ENCODE measurements around the gene CLDN34. TPM values are rescaled to one million over a fixed set of nuclear protein-coding genes. Genes with fewer than 3 reads are reported as not detected.
A peak's percentile ranks its signal among the peaks of the same experiment; 100 is the strongest.

Gene CLDN34
- polyA plus RNA-seq, 3 donors = not detected

DNA sequence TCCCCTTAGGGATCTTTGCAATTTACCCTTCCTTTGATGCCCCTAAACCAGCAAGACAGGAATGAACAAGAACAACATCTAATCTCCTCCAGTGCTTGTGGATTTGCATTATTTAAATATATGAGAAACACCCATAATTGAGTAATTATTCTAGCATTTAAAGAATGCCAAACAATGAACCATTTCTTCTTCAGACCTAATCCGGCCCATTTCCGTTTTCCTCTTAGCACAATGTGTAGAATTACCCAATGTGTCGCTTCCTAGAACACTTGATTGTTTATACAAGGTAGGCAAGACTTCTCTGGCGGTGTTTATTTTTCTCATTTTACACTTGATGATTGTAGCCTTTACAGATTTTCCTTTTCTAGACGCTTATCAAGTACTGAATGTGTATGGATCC is 43.5 kb downstream of the CLDN34 start:
- 35 to 44% (median 40%) methylated on average over 5 of the region's 5 CpGs for WGBS, 3 donors
- H3K27ac ChIP-seq (ENCODE audit: low read depth, low read length) = no peak overlapping the region

DNA sequence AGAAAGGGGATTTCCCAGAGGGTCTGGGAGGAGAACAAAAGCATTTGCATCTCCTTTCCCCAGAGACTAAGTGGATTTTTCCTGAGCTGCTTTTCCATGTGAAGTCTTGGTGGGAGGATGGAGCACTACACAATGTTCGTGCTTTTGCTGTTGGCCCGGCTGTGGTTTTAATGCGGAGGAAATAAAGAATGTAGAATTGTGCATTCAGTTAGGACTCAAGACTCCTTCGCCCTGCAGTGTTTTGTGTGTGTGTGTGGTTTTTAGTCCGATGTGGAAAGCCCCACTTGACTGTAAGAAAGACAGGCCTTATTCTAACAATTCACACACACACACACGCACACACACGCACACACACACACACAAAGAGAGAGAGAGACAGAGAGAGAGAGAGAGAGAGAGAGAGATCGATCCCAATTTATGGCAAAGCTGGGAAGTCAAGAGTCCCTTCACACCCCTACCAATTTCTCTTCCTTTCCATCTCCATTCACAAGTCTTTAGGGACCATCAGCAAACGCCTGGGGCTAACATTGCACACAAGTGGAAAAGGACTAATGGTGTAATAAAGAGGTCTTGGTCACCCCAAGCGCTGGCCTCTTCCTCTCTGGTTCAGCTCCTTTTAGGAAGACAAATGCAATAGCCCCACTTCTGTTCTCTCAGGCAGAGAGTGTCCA is 44.2 kb downstream of the CLDN34 start:
- H3K27ac ChIP-seq (ENCODE audit: low read depth, low read length) = no peak overlapping the region
- 33 to 78% (median 46%) methylated on average over 10 of the region's 10 CpGs for WGBS, 3 donors

DNA sequence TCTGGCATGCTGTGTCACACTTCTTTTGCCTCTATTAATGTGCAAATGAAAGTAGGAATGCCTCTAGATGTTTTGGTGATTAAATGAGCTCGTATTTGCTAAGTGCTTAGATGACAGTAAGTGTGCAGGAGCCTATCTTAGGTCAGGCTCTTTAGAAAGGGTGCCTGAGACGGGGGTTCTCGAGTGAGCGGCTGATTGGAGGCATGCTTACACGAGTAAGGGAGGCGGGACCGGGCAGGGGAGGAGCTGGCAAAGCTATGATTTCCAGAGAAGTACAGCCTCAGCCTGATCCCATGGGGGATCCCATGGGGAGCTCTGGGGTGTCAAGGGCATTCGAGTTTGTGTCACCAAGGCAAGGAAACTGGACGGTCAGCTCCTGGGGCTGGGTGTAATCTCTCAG is 44.8 kb downstream of the CLDN34 start:
- WGBS, 3 donors = 48 to 82% (median 61%) methylated on average over 8 to 9 of the region's 9 CpGs
- no peak overlapping the region for H3K27ac ChIP-seq (ENCODE audit: low read depth, low read length)

DNA sequence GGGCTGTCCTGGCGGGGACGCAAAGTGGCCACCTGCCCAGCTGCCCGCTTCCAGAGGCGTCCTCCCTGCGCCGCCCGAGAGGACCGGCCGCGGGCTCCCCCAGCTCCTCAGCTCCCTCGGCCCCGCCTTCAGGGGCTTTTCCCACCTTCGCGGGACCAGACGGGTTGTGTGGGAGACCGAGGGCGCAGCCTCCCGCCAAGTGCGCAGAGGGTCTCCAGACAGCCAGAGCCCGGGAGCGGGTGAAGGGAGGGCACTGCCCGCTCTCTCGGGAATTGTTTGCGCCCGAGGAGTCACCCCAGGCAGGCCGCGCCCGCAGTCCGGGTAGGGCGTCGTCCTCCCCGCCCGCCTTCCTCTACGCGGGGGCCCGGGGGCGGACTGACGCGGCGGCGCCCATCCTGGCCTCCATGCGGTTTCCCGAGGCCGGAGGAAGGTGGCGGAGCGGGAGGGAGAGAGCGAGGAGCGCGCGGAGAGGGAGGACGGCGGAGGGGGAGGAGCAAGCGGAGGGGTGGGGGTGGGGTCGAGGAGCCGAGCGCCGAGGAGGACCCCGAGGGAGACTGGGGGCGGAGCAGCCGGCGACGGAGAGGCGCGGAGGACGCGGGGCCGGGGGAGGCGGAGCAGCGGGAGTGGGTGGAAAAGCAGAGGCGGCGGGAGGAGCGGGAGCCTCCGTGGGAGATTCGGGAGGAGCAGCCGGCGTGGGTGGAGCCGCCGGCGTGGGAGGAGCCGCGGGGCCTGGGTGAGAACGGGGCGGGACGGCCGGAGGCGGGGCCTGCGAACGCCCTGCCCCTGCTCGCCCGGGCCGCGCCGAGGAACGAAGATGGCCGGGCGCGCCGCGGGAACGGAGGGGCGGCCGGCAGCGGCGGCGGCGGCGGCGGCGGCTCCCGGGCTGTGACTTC is 47.5 kb downstream of the CLDN34 start:
- WGBS, 3 donors = 0 to 36% (median 0%) methylated on average over 20 to 93 of the region's 110 CpGs
- peak overlapping the region; percentile 75 for H3K27ac ChIP-seq (ENCODE audit: low read depth, low read length)

DNA sequence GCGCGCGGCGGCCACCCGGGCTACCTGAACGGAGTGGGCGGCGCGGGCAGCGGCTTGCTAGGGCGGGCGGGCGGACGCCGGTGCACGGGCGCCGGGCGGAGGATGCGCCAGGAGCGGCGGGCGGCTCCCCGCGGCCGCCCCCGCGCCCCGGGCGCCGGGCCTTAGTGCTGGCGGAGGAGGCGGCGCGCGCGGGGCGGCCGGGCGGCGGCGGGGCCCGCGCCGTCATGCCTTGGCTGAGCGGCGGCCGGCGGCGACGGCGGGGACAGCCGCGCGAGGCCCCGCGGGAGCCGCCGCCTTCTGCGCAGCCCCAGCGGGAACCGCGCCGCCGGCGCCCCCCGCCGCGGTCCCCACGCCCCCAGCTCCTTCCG is 48.2 kb downstream of the CLDN34 start:
- H3K27ac ChIP-seq (ENCODE audit: low read depth, low read length) = no peak overlapping the region
- 0 to 12% methylated on average over 5 to 19 of the region's 71 CpGs; no CpG with 5 or more reads in 1 of the 3 donors for WGBS, 3 donors

DNA sequence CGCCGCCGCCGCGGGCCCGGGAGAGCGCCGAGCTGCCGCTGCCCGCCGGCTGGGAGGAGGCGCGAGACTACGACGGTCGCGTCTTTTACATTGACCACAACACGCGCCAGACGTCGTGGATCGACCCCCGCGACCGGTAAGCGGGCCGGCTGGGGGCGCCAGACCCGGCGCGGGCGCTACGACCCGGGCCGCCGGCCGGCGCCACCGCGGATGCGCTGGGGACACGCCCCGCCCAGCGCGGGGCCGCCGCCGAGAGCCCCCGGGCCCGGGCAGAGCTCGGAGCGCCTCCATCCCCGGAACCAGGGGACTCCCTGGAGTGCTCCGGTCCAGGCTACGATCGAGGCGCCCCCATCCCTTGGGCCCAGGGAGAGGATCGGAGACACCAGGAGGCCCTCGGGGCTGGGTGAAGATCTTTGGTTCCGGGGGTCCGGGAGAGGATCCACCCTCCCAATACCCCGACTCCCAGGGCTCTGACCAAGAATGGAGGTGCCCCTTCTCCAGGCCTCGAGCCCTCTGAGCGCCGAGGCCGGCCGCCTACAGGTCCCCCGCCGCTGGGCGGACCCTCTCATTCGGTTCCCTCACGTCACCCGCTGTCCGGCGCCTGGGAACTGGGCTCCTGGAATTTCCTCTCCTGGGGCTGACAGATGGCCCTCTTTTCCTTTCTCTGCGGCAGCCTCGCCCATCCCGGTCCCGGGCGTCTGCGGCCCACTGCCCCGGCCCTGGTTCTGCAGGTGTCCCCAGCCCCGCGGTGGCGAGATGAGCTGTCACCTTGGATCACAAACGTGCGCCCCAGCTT is 48.8 kb downstream of the CLDN34 start:
- no peak overlapping the region for H3K27ac ChIP-seq (ENCODE audit: low read depth, low read length)
- 7 to 29% (median 11%) methylated on average over 23 to 81 of the region's 87 CpGs for WGBS, 3 donors

DNA sequence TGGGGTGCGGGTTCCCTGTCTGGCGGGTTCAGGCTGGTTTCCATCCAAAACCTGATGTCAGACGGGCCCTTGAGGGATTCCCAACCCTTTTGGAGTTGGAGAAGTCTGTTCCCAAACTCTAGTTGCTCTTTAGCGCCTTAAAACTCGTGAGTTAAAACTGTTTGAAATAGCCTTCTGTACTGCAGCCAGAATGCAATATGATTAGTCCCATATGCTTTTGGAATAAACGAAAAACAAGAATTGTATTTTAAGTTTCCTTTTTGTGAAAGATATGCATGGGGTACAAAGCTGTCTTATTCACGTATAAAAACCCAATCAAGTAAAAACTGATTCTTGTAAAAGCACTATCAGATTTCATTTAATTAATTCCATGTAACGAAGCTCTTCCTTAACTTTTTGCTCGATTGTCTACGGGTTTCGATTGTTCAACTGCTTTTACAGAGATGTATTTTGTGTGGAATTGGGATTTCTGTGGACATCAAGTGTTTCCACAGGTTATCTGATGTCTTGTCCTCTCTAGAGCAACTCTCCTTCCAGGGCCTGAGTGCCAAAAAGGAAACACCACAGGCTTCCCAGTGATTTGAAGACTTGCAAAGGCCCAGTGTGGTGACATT is 49.5 kb downstream of the CLDN34 start:
- 37 to 50% (median 39%) methylated on average over 11 of the region's 11 CpGs for WGBS, 3 donors
- H3K27ac ChIP-seq (ENCODE audit: low read depth, low read length) = no peak overlapping the region

DNA sequence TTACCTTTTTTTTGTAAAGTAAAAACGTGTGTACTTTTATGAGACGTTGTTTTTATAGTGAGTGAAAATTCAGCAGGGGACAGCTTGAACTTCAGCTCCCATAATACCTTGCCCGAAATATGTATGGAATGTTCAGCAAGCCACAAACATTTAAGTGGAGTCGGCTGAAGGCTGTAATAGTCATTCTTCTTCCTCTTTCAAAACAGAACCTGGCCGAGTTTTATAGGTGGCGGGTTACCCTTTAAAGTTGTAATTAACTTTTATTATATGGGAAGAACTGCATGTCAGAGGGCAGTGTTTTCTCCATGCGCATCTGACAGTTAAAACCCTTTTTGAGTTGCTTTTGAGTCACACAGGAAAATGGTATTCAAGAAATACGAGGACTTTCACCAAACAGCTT is 50.7 kb downstream of the CLDN34 start:
- no peak overlapping the region for H3K27ac ChIP-seq (ENCODE audit: low read depth, low read length)
- 44 to 55% (median 45%) methylated on average over 8 of the region's 8 CpGs for whole genome bisulfite sequencing, 3 donors

Other genes starting within 250 kb of the CLDN34 start
- gene GPR143, start 201.5 kb upstream of the CLDN34 start, polyA plus RNA-seq = under 1 TPM; 0.11 to 0.58 (median 0.12) TPM
- 1 to 10 TPM in 1 of 3 donors, under 1 TPM in 2; 0.34 to 1.7 (median 0.43) TPM for gene SHROOM2, start 180.9 kb upstream of the CLDN34 start, polyA plus RNA-seq
- gene CLCN4, start 189.6 kb downstream of the CLDN34 start, polyA plus RNA-seq = 1 to 10 TPM in 2 of 3 donors, under 1 TPM in 1; 0.76 to 2.4 (median 1.5) TPM

All from adipose tissue (tissue), 3 donors.